Measurements from ENCODE around the gene MFAP3. TPM values are rescaled to one million over a fixed set of nuclear protein-coding genes. Genes with fewer than 3 reads are reported as not detected.

MFAP3 gene
- total and polyA plus RNA-seq, 2 of the 13 experiments (the other 11 are each of a cell fraction or from before 2014, with no cell fraction given) = 12.1 to 28.3 TPM

DNA sequence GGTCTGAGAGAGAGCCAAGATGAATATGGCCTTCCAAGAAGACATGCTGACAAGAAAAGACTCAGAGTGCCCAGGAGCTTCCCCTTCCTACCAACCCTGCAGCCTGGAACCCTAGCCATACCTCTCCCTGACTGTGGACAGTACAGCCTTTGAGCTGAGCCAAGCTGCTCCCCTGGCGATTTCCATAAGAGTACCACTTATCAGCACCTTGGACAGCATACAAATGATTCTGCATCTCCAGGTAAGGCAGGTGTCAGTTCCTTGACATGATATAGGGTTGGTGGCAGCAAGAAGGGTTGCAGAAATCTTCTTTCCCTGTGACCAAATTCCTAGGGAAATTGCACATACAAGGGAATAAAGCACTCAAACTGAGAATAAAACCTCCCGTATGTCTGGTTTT lies 58.3 kb downstream of the MFAP3 start (continued):
- TF ChIP-seq, protein P1, sequence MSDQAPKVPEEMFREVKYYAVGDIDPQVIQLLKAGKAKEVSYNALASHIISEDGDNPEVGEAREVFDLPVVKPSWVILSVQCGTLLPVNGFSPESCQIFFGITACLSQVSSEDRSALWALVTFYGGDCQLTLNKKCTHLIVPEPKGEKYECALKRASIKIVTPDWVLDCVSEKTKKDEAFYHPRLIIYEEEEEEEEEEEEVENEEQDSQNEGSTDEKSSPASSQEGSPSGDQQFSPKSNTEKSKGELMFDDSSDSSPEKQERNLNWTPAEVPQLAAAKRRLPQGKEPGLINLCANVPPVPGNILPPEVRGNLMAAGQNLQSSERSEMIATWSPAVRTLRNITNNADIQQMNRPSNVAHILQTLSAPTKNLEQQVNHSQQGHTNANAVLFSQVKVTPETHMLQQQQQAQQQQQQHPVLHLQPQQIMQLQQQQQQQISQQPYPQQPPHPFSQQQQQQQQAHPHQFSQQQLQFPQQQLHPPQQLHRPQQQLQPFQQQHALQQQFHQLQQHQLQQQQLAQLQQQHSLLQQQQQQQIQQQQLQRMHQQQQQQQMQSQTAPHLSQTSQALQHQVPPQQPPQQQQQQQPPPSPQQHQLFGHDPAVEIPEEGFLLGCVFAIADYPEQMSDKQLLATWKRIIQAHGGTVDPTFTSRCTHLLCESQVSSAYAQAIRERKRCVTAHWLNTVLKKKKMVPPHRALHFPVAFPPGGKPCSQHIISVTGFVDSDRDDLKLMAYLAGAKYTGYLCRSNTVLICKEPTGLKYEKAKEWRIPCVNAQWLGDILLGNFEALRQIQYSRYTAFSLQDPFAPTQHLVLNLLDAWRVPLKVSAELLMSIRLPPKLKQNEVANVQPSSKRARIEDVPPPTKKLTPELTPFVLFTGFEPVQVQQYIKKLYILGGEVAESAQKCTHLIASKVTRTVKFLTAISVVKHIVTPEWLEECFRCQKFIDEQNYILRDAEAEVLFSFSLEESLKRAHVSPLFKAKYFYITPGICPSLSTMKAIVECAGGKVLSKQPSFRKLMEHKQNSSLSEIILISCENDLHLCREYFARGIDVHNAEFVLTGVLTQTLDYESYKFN (CRISPR knock-in tag; conservative IDR thresholded peaks at IDR 0.05) = no peak

DNA sequence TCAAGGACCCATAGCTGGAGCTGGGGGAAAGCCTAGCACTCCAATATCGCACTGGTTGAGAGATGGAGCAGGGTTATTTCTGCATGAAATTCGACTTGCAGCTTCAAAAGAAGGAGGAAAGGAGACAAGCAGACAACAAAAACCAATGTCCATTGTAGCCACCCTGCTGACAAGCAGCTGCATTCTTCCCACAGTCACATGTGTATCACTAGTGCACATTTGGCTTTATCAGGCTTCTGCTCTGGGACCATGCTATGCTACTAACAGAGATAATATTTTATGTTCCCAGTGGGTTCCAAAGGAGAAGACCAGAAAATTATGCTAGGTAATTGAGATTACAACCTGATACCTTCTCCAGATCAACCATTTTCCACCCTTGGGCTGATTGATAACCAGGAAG lies 59.7 kb downstream of the MFAP3 start:
- Histone ChIP-seq H3K79me2 (ENCODE audit: insufficient read depth, low read length) (no peaks in the 10 kb centered on the region), H3K27me3 (ENCODE audit: control insufficient read depth in 1 of 2, insufficient read depth in 2 of 2, low read length in 2 of 2) (no peaks in the 10 kb centered on the region), H3K9me3 (ENCODE audit: low read length) (no peaks in the 10 kb centered on the region), H4K20me1 (ENCODE audit: insufficient read depth, low read length) (no peaks in the 10 kb centered on the region), H3K4me1 (ENCODE audit: insufficient read depth, low read length) (no peaks in the 10 kb centered on the region), H3K4me3 (replicated peaks in 1 of 3; ENCODE audit: insufficient read depth in 1 of 3, low read depth in 2 of 3, low read length in 3 of 3) (no peak overlapping the region), H2AFZ (ENCODE audit: low read length) (no peak overlapping the region), H3K36me3 (replicated peaks in 1 of 2; ENCODE audit: control insufficient read depth in 1 of 2, insufficient read depth in 2 of 2, low read length in 2 of 2) (no peaks in the 10 kb centered on the region), H3K4me2 (ENCODE audit: low read depth, low read length) (no peak overlapping the region), H3K27ac (ENCODE audit: extremely low read length, insufficient read depth, low read length) (no peak overlapping the region), H3K9ac (ENCODE audit: insufficient read depth, low read depth, low read length) (no peak overlapping the region)
- no peak for FAIRE-seq
- BruUV-seq (replicated peaks) = no TSS peak
- CTCF ChIA-PET (ENCODE audit: low intra/inter-chr PET ratio, low total read pairs) = no interaction called here
- no peak for DNase-seq (ENCODE audit: low spot score)
- no peak for ATAC-seq
- intact Hi-C loops (cut with micrococcal nuclease; ENCODE audit: unreplicated experiment) = no loop called here
- 0% methylated on average over 2 of the region's 2 CpGs for WGBS (ENCODE audit: low lambda C conversion rate)
- POLR2A ChIA-PET = no interaction called here
- in situ Hi-C loops (cut with HindIII; ENCODE audit: extremely low pct_ligation_motif_present, low pct_unique_long_range_greater_than_20kb) = no loop called here
- TF ChIP-seq PLRG1 (conservative IDR thresholded peaks at IDR 0.05) = no peak
- TF ChIP-seq NR2C2 (CRISPR knock-in tag; IDR thresholded peaks at IDR 0.05; ENCODE audit: borderline replicate concordance) = no peak
- TF ChIP-seq SMAD3 (CRISPR knock-in tag; IDR thresholded peaks at IDR 0.05) = no peak
- TF ChIP-seq, protein P2, sequence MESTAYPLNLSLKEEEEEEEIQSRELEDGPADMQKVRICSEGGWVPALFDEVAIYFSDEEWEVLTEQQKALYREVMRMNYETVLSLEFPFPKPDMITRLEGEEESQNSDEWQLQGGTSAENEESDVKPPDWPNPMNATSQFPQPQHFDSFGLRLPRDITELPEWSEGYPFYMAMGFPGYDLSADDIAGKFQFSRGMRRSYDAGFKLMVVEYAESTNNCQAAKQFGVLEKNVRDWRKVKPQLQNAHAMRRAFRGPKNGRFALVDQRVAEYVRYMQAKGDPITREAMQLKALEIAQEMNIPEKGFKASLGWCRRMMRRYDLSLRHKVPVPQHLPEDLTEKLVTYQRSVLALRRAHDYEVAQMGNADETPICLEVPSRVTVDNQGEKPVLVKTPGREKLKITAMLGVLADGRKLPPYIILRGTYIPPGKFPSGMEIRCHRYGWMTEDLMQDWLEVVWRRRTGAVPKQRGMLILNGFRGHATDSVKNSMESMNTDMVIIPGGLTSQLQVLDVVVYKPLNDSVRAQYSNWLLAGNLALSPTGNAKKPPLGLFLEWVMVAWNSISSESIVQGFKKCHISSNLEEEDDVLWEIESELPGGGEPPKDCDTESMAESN (CRISPR knock-in tag; conservative IDR thresholded peaks at IDR 0.05) = no peak
- TF ChIP-seq, protein P3, sequence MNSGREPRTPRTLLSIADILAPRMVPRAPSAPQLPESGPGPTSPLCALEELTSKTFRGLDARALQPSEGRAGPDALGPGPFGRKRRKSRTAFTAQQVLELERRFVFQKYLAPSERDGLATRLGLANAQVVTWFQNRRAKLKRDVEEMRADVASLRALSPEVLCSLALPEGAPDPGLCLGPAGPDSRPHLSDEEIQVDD (CRISPR knock-in tag; IDR thresholded peaks at IDR 0.05; ENCODE audit: borderline replicate concordance) = no peak
- no peak for TF ChIP-seq PCBP1 (IDR thresholded peaks at IDR 0.05; ENCODE audit: borderline replicate concordance, low read depth, low read length)
- no peak for TF ChIP-seq ZNF501 (CRISPR knock-in tag; IDR thresholded peaks at IDR 0.05)
- TF ChIP-seq, protein P4, sequence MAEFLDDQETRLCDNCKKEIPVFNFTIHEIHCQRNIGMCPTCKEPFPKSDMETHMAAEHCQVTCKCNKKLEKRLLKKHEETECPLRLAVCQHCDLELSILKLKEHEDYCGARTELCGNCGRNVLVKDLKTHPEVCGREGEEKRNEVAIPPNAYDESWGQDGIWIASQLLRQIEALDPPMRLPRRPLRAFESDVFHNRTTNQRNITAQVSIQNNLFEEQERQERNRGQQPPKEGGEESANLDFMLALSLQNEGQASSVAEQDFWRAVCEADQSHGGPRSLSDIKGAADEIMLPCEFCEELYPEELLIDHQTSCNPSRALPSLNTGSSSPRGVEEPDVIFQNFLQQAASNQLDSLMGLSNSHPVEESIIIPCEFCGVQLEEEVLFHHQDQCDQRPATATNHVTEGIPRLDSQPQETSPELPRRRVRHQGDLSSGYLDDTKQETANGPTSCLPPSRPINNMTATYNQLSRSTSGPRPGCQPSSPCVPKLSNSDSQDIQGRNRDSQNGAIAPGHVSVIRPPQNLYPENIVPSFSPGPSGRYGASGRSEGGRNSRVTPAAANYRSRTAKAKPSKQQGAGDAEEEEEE (CRISPR knock-in tag; IDR thresholded peaks at IDR 0.05; ENCODE audit: borderline replicate concordance) = no peak
- TF ChIP-seq, protein P5, sequence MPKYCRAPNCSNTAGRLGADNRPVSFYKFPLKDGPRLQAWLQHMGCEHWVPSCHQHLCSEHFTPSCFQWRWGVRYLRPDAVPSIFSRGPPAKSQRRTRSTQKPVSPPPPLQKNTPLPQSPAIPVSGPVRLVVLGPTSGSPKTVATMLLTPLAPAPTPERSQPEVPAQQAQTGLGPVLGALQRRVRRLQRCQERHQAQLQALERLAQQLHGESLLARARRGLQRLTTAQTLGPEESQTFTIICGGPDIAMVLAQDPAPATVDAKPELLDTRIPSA (CRISPR knock-in tag; IDR thresholded peaks at IDR 0.05; ENCODE audit: borderline replicate concordance) = no peak
- TF ChIP-seq TSC22D2 (CRISPR knock-in tag; IDR thresholded peaks at IDR 0.05; ENCODE audit: borderline replicate concordance) = no peak
- no peak for TF ChIP-seq ZNF232 (CRISPR knock-in tag; IDR thresholded peaks at IDR 0.05; ENCODE audit: borderline replicate concordance)
